HepG2 (cell line): Measurements from ENCODE around the gene RBBP8. TPM values are rescaled to one million over a fixed set of nuclear protein-coding genes. Genes with fewer than 3 reads are reported as not detected.

Experiments used
- SMARCC2 ChIP-seq: fragments of 450-650 bp; IDR thresholded peaks from 2 replicates; pipeline ENCODE4 v1.6.1; 2017; ENCODE audit warnings: antibody characterized with exemption, mild to moderate bottlenecking
- TOE1 ChIP-seq: sonication (generic); formaldehyde crosslinking; IDR thresholded peaks from 2 replicates; pipeline ENCODE4 v1.4.0; 2020; ENCODE audit warnings: mild to moderate bottlenecking, missing genetic modification reagents
- ZBTB14 ChIP-seq: sonication (generic); formaldehyde crosslinking; IDR thresholded peaks from 2 replicates; pipeline ENCODE4 v1.4.0; 2020; ENCODE audit warnings: missing genetic modification reagents
- ZBTB37 ChIP-seq: sonication (generic); formaldehyde crosslinking; IDR thresholded peaks from 2 replicates; pipeline ENCODE4 v1.4.0; 2020; ENCODE audit warnings: mild to moderate bottlenecking, missing genetic modification reagents
- ZNF280B ChIP-seq: sonication (generic); formaldehyde crosslinking; IDR thresholded peaks from 2 replicates; pipeline ENCODE4 v1.5.0; 2020; ENCODE audit warnings: missing genetic modification reagents, mild to moderate bottlenecking, borderline replicate concordance
- ZNF773 ChIP-seq: sonication (generic); formaldehyde crosslinking; IDR thresholded peaks from 2 replicates; pipeline ENCODE4 v1.4.0; 2020; ENCODE audit warnings: missing genetic modification reagents, borderline replicate concordance
- ZSCAN20 ChIP-seq: sonication (generic); formaldehyde crosslinking; IDR thresholded peaks from 2 replicates; pipeline ENCODE4 v1.4.0; 2020; ENCODE audit warnings: missing genetic modification reagents, mild to moderate bottlenecking, borderline replicate concordance
- polyA plus RNA-seq, 8 experiments: library from polyadenylated mRNA; depleted of rRNA in 3 of 8; stranded (reverse) in 7 of 8; unstranded in 1 of 8; fragments of >200 nt; fragmentation: Illumina TruSeq in 4 of 8; extraction: Trizol in 4 of 8; gene quantifications; 2 replicates each; pipeline versions ENCODE4 v1.2.1 to v1.2.3, GENCODE V29; 2011 to 2016; ENCODE audit warnings: low read depth in 4 of 8, missing spikeins in 1 of 8, mixed read lengths in 1 of 8; ENCODE audit not compliant: insufficient read depth in 1 of 8
- total RNA-seq, 5 experiments: library from RNA; depleted of rRNA; stranded (reverse); fragments of >200 nt; fragmentation: Illumina TruSeq; extraction: Trizol; gene quantifications; 2 replicates each; pipeline ENCODE4 v1.2.3, GENCODE V29; 2016; ENCODE audit warnings: low read depth in 1 of 5
- TF ChIP-seq, protein P1 (sequence below): sonication (generic); formaldehyde crosslinking; IDR thresholded peaks from 2 replicates; pipeline ENCODE4 v1.4.0; 2020; ENCODE audit warnings: missing genetic modification reagents

Gene RBBP8
- total and polyA plus RNA-seq, 2 of the 13 experiments (the other 11 are each of a cell fraction or from before 2014, with no cell fraction given): 14.2 to 47.4 TPM

DNA sequence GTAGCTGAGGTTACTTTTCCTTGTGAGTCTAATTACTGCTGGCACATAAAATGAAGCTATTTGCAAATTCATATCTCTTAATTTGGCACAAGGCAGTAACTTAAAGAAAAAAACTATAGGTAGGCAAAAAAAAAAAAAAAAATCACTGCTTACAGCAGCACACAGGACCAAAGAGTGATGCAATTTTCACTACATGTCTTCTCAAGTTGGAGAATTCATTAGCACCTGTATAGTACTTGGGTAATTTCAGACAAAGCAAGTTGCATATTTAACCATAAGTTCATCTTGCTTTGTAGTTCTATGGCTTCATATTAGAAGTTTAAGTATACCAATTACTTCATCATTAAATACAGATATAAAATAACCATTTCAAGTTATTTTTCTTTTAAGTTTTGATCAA, 33.7 kb upstream of the RBBP8 start (continued):
- TF ChIP-seq ZBTB14 (CRISPR knock-in tag) (no peak), ZBTB37 (no peak), ZNF773 (no peak), TOE1 (no peak), ZNF280B (CRISPR knock-in tag) (no peak), SMARCC2 (no peak), ZSCAN20 (CRISPR knock-in tag) (no peak)
- TF ChIP-seq, protein P1, sequence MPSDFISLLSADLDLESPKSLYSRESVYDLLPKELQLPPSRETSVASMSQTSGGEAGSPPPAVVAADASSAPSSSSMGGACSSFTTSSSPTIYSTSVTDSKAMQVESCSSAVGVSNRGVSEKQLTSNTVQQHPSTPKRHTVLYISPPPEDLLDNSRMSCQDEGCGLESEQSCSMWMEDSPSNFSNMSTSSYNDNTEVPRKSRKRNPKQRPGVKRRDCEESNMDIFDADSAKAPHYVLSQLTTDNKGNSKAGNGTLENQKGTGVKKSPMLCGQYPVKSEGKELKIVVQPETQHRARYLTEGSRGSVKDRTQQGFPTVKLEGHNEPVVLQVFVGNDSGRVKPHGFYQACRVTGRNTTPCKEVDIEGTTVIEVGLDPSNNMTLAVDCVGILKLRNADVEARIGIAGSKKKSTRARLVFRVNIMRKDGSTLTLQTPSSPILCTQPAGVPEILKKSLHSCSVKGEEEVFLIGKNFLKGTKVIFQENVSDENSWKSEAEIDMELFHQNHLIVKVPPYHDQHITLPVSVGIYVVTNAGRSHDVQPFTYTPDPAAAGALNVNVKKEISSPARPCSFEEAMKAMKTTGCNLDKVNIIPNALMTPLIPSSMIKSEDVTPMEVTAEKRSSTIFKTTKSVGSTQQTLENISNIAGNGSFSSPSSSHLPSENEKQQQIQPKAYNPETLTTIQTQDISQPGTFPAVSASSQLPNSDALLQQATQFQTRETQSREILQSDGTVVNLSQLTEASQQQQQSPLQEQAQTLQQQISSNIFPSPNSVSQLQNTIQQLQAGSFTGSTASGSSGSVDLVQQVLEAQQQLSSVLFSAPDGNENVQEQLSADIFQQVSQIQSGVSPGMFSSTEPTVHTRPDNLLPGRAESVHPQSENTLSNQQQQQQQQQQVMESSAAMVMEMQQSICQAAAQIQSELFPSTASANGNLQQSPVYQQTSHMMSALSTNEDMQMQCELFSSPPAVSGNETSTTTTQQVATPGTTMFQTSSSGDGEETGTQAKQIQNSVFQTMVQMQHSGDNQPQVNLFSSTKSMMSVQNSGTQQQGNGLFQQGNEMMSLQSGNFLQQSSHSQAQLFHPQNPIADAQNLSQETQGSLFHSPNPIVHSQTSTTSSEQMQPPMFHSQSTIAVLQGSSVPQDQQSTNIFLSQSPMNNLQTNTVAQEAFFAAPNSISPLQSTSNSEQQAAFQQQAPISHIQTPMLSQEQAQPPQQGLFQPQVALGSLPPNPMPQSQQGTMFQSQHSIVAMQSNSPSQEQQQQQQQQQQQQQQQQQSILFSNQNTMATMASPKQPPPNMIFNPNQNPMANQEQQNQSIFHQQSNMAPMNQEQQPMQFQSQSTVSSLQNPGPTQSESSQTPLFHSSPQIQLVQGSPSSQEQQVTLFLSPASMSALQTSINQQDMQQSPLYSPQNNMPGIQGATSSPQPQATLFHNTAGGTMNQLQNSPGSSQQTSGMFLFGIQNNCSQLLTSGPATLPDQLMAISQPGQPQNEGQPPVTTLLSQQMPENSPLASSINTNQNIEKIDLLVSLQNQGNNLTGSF: no peak
